HG03521 (cell line): ENCODE data around the gene PARG.
"Not testable (repeated sequence)": the region's sequence is repeated elsewhere in the genome, so short reads cannot be mapped to it uniquely, and the experiment has no call there.

Experiments used
- ATAC-seq: cut with Tn5 transposase; IDR thresholded peaks from one replicate; pipeline ENCODE4 v1.9.1; 2021; ENCODE audit warnings: mild to moderate bottlenecking, moderate library complexity; ENCODE audit not compliant: unreplicated experiment

Gene PARG

GRCh38 chr10:49941447-49942338, at the start of gene PARG, which contains the start of gene TIMM23B:
PARG (minus strand) TSS chr10:49942027; CDS start chr10:49941725, 302 bp downstream.
TIMM23B (plus strand) TSS chr10:49942053; CDS start chr10:49942195, 142 bp downstream.
- peak; percentile 55 for ATAC-seq

GRCh38 chr10:49988376-49988775, 46.5 kb upstream of the PARG start, which contains the start of gene AGAP6:
AGAP6 (plus strand) TSS chr10:49988406; CDS start chr10:49988716, 310 bp downstream.
- not testable (repeated sequence) for ATAC-seq

- ATAC-seq: not testable (repeated sequence)
Measured at GRCh38 chr10:49987207-49987606, 45.4 kb upstream of the PARG start.

GRCh38 chr10:49977756-49978155, 35.9 kb upstream of the PARG start:
- ATAC-seq: not testable (repeated sequence)

GRCh38 chr10:49972094-49972493, 30.3 kb upstream of the PARG start:
- not testable (repeated sequence) for ATAC-seq

- ATAC-seq: not testable (repeated sequence)
Measured at GRCh38 chr10:49971466-49971865, 29.6 kb upstream of the PARG start.

- ATAC-seq: not testable (repeated sequence)
Measured at GRCh38 chr10:49970331-49970857, 28.6 kb upstream of the PARG start.

- not testable (repeated sequence) for ATAC-seq
Measured at GRCh38 chr10:49953122-49953521, 11.3 kb upstream of the PARG start.

- ATAC-seq: not testable (repeated sequence)
Measured at GRCh38 chr10:49952006-49952405, 10.2 kb upstream of the PARG start.

- ATAC-seq: not testable (repeated sequence)
Measured at GRCh38 chr10:49948737-49949136, 6.9 kb upstream of the PARG start.

GRCh38 chr10:49948142-49948541, 6.3 kb upstream of the PARG start:
- not testable (repeated sequence) for ATAC-seq

GRCh38 chr10:49943607-49944006, 1.8 kb upstream of the PARG start:
- not testable (repeated sequence) for ATAC-seq

- ATAC-seq: peak; percentile 4
Measured at GRCh38 chr10:49942339-49942705, 495 bp upstream of the PARG start.

GRCh38 chr10:49931959-49932728, 9.7 kb downstream of the PARG start:
- ATAC-seq: not testable (repeated sequence)

GRCh38 chr10:49931276-49931675, 10.6 kb downstream of the PARG start:
- ATAC-seq: not testable (repeated sequence)

GRCh38 chr10:49923572-49923971, 18.3 kb downstream of the PARG start:
- not testable (repeated sequence) for ATAC-seq

- ATAC-seq: not testable (repeated sequence)
Measured at GRCh38 chr10:49922041-49922440, 19.8 kb downstream of the PARG start.

- ATAC-seq: not testable (repeated sequence)
Measured at GRCh38 chr10:49917927-49918326, 23.9 kb downstream of the PARG start.

- not testable (repeated sequence) for ATAC-seq
Measured at GRCh38 chr10:49916451-49916850, 25.4 kb downstream of the PARG start.

- ATAC-seq: not testable (repeated sequence)
Measured at GRCh38 chr10:49910295-49910694, 31.5 kb downstream of the PARG start.
